Sigmoid colon (tissue), 4 donors: ENCODE data around the gene KIF26A.

Experiments
- CTCF ChIP-seq, 4 experiments: fragments of 450-650 bp in 3 of 4; fragments of 200-600 bp in 1 of 4; IDR thresholded peaks; one replicate each; pipeline ENCODE4 v1.5.1; 2016 to 2019; ENCODE audit warnings: antibody characterized with exemption in 4 of 4, mild to moderate bottlenecking in 3 of 4, moderate library complexity in 2 of 4
- POLR2A ChIP-seq, 2 donors: fragments of 450-650 bp; IDR thresholded peaks; one replicate each; pipeline ENCODE4 v1.6.1; 2016; ENCODE audit warnings: antibody characterized with exemption in 2 of 2, mild to moderate bottlenecking in 2 of 2, moderate library complexity in 2 of 2
- POLR2AphosphoS5 ChIP-seq, 4 donors: sonication (generic); formaldehyde crosslinking; IDR thresholded peaks; one replicate each; pipeline ENCODE4 v1.6.1; 2017; ENCODE audit warnings: antibody characterized with exemption in 4 of 4

GRCh38 chr14:104107611-104108569 lies 30.5 kb upstream of the KIF26A start:
- TF ChIP-seq POLR2AphosphoS5 (IDR thresholded peaks at IDR 0.05), result no peak
- no peak for TF ChIP-seq CTCF (IDR thresholded peaks at IDR 0.05)
- TF ChIP-seq POLR2A (IDR thresholded peaks at IDR 0.05), result no peak
